ENCODE data around the gene PEX5L.

The PEX5L gene

DNA sequence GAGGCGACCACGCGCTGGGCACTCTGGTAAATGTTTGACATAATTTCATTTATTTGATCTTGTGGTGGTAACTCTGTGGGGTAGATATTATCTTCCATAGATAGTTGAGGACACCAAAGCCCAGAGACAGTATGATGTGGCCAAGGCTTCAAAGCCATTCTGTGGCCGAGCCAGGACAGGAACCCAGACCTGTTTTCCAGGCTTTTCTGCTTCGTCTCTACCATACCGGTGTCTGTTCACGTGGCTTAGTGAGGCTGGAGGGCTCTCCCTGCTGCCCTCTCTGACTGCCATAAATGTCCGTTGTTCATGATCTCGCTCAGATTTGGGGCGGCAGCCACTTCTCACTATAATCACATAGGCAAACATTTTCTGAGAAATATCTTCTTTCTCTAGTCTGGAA, 134.7 kb downstream of the PEX5L start:
- Histone ChIP-seq H2BK120ac (ENCODE audit: insufficient read depth, low read length, poor library complexity) (no peak overlapping the region), H3K27ac (ENCODE audit: low read depth, low read length) (no peak overlapping the region), H3K4me3 (ENCODE audit: low read depth, low read length) (no peak overlapping the region), H3K79me2 (ENCODE audit: control insufficient read depth, insufficient read depth, low read length, poor library complexity) (no peaks in the 10 kb centered on the region), H4K91ac (ENCODE audit: low read depth, low read length) (no peak overlapping the region), H3K4ac (ENCODE audit: low read depth, low read length) (no peak overlapping the region), H3K27me3 (ENCODE audit: insufficient read depth, low read length) (no peaks in the 10 kb centered on the region), H3K9me3 (ENCODE audit: insufficient read depth, low read depth, low read length) (no peaks in the 10 kb centered on the region), H2BK5ac (ENCODE audit: low read depth, low read length, poor library complexity) (no peak overlapping the region), H2AFZ (ENCODE audit: insufficient read depth, low read length, poor library complexity) (no peak overlapping the region), H4K8ac (ENCODE audit: low read depth, low read length) (no peak overlapping the region), H3K23ac (ENCODE audit: low read length) (no peak overlapping the region), H2BK12ac (ENCODE audit: low read length) (no peak overlapping the region), H3K4me1 (ENCODE audit: control insufficient read depth in 1 of 2, insufficient read depth in 2 of 2, low read length in 2 of 2) (no peaks in the 10 kb centered on the region), H3K36me3 (ENCODE audit: control insufficient read depth in 1 of 2, insufficient read depth in 2 of 2, low read length in 2 of 2) (no peaks in the 10 kb centered on the region), H2AK5ac (ENCODE audit: low read length) (no peak overlapping the region), H3K18ac (ENCODE audit: low read length) (no peak overlapping the region), H3K4me2 (ENCODE audit: low read length) (no peak overlapping the region), H4K12ac (ENCODE audit: low read depth, low read length) (no peak overlapping the region), H3K79me1 (ENCODE audit: low read length) (no peaks in the 10 kb centered on the region), H3K14ac (ENCODE audit: low read length) (no peak overlapping the region), H3K9ac (ENCODE audit: low read length) (no peak overlapping the region)
- peak in 1 of 2 donors; percentile 10 for DNase-seq
- WGBS (ENCODE audit: extremely low coverage, insufficient coverage, insufficient read length): no CpG with 5 or more reads among the region's 10 CpGs

DNA sequence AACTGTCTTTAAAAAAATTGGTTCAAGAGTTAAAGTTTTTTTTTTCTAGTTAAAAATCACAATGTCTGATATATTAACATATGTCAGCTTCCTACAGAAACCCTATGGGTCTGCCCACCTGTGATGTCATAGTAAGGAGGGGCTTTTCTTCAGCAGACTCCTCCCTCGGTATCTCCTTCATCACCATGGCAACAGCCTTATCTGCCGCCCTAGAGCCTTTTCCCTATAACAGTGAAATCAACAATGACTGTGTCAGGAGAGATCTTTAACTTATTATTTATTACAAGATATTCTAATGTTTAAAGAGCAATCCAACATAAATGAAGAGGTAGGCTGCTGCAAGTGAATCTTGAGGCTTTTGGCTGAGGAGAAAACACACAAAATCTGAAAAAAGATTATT, 138.7 kb downstream of the PEX5L start:
- Histone ChIP-seq H2BK120ac (ENCODE audit: insufficient read depth, low read length, poor library complexity) (no peak overlapping the region), H3K9ac (ENCODE audit: low read length) (no peak overlapping the region), H3K9me3 (ENCODE audit: insufficient read depth, low read depth, low read length) (no peaks in the 10 kb centered on the region), H3K27me3 (ENCODE audit: insufficient read depth, low read length) (no peaks in the 10 kb centered on the region), H3K4me2 (ENCODE audit: low read length) (no peak overlapping the region), H2BK5ac (ENCODE audit: low read depth, low read length, poor library complexity) (no peak overlapping the region), H3K23ac (ENCODE audit: low read length) (no peak overlapping the region), H2AFZ (ENCODE audit: insufficient read depth, low read length, poor library complexity) (no peak overlapping the region), H4K8ac (ENCODE audit: low read depth, low read length) (no peak overlapping the region), H3K36me3 (ENCODE audit: control insufficient read depth in 1 of 2, insufficient read depth in 2 of 2, low read length in 2 of 2) (no peaks in the 10 kb centered on the region), H3K4me1 (ENCODE audit: control insufficient read depth in 1 of 2, insufficient read depth in 2 of 2, low read length in 2 of 2) (no peaks in the 10 kb centered on the region), H3K27ac (ENCODE audit: low read depth, low read length) (no peak overlapping the region), H4K91ac (ENCODE audit: low read depth, low read length) (no peak overlapping the region), H3K4me3 (ENCODE audit: low read depth, low read length) (no peak overlapping the region), H2AK5ac (ENCODE audit: low read length) (no peak overlapping the region), H3K14ac (ENCODE audit: low read length) (no peak overlapping the region), H3K18ac (ENCODE audit: low read length) (no peak overlapping the region), H4K12ac (ENCODE audit: low read depth, low read length) (no peak overlapping the region), H3K79me1 (ENCODE audit: low read length) (no peaks in the 10 kb centered on the region), H3K4ac (ENCODE audit: low read depth, low read length) (no peak overlapping the region), H3K79me2 (ENCODE audit: control insufficient read depth, insufficient read depth, low read length, poor library complexity) (no peaks in the 10 kb centered on the region), H2BK12ac (ENCODE audit: low read length) (no peak overlapping the region)
- DNase-seq: peak; percentile 17 to 37
- WGBS (ENCODE audit: extremely low coverage, insufficient coverage, insufficient read length): no CpG with 5 or more reads among the region's 2 CpGs

- Histone ChIP-seq H3K23ac (ENCODE audit: low read length) (no peak overlapping the region), H3K14ac (ENCODE audit: low read length) (no peak overlapping the region), H2BK120ac (ENCODE audit: insufficient read depth, low read length, poor library complexity) (no peak overlapping the region), H2BK12ac (ENCODE audit: low read length) (no peak overlapping the region), H3K9me3 (ENCODE audit: insufficient read depth, low read depth, low read length) (no peaks in the 10 kb centered on the region), H3K4me2 (ENCODE audit: low read length) (no peak overlapping the region), H3K27ac (ENCODE audit: low read depth, low read length) (no peak overlapping the region), H3K4ac (ENCODE audit: low read depth, low read length) (no peak overlapping the region), H3K79me2 (ENCODE audit: control insufficient read depth, insufficient read depth, low read length, poor library complexity) (no peaks in the 10 kb centered on the region), H3K36me3 (ENCODE audit: control insufficient read depth in 1 of 2, insufficient read depth in 2 of 2, low read length in 2 of 2) (no peaks in the 10 kb centered on the region), H2AK5ac (ENCODE audit: low read length) (no peak overlapping the region), H4K91ac (ENCODE audit: low read depth, low read length) (no peak overlapping the region), H3K79me1 (ENCODE audit: low read length) (no peaks in the 10 kb centered on the region), H3K4me3 (ENCODE audit: low read depth, low read length) (no peak overlapping the region), H3K27me3 (ENCODE audit: insufficient read depth, low read length) (no peaks in the 10 kb centered on the region), H2BK5ac (ENCODE audit: low read depth, low read length, poor library complexity) (no peak overlapping the region), H3K9ac (ENCODE audit: low read length) (no peak overlapping the region), H4K8ac (ENCODE audit: low read depth, low read length) (no peak overlapping the region), H2AFZ (ENCODE audit: insufficient read depth, low read length, poor library complexity) (no peak overlapping the region), H3K4me1 (ENCODE audit: control insufficient read depth in 1 of 2, insufficient read depth in 2 of 2, low read length in 2 of 2) (no peaks in the 10 kb centered on the region), H3K18ac (ENCODE audit: low read length) (no peak overlapping the region), H4K12ac (ENCODE audit: low read depth, low read length) (no peak overlapping the region)
- WGBS (ENCODE audit: extremely low coverage, insufficient coverage, insufficient read length): no CpG with 5 or more reads among the region's 4 CpGs
- no peak for DNase-seq
Measured at GRCh38 chr3:179897231-179897630, 139.5 kb downstream of the PEX5L start.

DNA sequence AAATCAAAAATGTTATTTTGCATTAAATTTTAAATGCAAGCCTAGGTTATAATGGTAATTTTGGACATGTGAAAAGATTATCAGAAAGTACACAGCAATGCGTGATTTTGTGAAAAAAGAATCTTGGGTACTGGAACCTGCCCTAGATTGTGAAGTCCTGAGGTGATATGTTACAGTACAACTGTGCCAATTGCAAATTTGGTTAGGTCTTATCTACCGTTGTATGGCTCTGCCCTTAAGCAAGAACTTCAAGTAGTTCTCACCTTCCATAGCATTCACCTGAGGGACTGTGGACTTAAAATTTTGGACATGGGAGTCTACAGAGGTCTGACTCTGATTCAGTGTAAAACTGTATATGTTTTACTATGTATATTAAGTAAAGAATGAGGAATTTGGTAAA, 140.2 kb downstream of the PEX5L start:
- Histone ChIP-seq H2BK5ac (ENCODE audit: low read depth, low read length, poor library complexity) (no peak overlapping the region), H4K12ac (ENCODE audit: low read depth, low read length) (no peak overlapping the region), H2AK5ac (ENCODE audit: low read length) (no peak overlapping the region), H3K9ac (ENCODE audit: low read length) (no peak overlapping the region), H3K9me3 (ENCODE audit: insufficient read depth, low read depth, low read length) (no peaks in the 10 kb centered on the region), H3K4ac (ENCODE audit: low read depth, low read length) (no peak overlapping the region), H2AFZ (ENCODE audit: insufficient read depth, low read length, poor library complexity) (no peak overlapping the region), H3K23ac (ENCODE audit: low read length) (no peak overlapping the region), H4K91ac (ENCODE audit: low read depth, low read length) (no peak overlapping the region), H3K27me3 (ENCODE audit: insufficient read depth, low read length) (no peaks in the 10 kb centered on the region), H3K4me3 (ENCODE audit: low read depth, low read length) (no peak overlapping the region), H3K4me1 (ENCODE audit: control insufficient read depth in 1 of 2, insufficient read depth in 2 of 2, low read length in 2 of 2) (no peaks in the 10 kb centered on the region), H3K27ac (ENCODE audit: low read depth, low read length) (no peak overlapping the region), H4K8ac (ENCODE audit: low read depth, low read length) (no peak overlapping the region), H2BK12ac (ENCODE audit: low read length) (no peak overlapping the region), H3K14ac (ENCODE audit: low read length) (no peak overlapping the region), H3K79me1 (ENCODE audit: low read length) (no peaks in the 10 kb centered on the region), H3K18ac (ENCODE audit: low read length) (no peak overlapping the region), H3K36me3 (ENCODE audit: control insufficient read depth in 1 of 2, insufficient read depth in 2 of 2, low read length in 2 of 2) (no peaks in the 10 kb centered on the region), H2BK120ac (ENCODE audit: insufficient read depth, low read length, poor library complexity) (no peak overlapping the region), H3K79me2 (ENCODE audit: control insufficient read depth, insufficient read depth, low read length, poor library complexity) (no peaks in the 10 kb centered on the region), H3K4me2 (ENCODE audit: low read length) (no peak overlapping the region)
- WGBS (ENCODE audit: extremely low coverage, insufficient coverage, insufficient read length): no CpG with 5 or more reads among the region's 2 CpGs
- no peak for DNase-seq

DNA sequence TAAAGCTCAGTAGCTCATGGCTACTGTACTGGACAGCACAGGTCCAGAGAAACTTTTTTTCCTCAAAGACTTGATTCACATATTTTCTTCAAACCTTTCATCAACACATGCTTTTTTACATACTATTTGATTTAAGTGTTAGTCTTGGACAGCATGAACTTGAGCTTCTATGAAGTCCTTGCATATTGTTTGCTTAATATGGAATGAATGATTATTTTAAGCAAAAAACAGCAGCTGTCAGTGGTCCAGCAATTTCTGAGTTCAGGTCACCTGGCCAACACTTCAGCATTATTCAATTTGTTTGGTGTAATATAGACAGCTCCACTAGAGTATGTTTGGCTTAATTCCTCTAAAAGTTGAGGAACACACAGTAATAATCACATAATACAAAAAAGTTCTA, 141.4 kb downstream of the PEX5L start:
- no peak overlapping the region for H4K12ac ChIP-seq (ENCODE audit: low read depth, low read length)
- no peak overlapping the region for H3K4me2 ChIP-seq (ENCODE audit: low read length)
- H2AFZ ChIP-seq (ENCODE audit: insufficient read depth, low read length, poor library complexity): no peak overlapping the region
- no peak overlapping the region for H3K27ac ChIP-seq (ENCODE audit: low read depth, low read length)
- H3K4me1 ChIP-seq (ENCODE audit: control insufficient read depth in 1 of 2, insufficient read depth in 2 of 2, low read length in 2 of 2): no peaks in the 10 kb centered on the region
- H2BK12ac ChIP-seq (ENCODE audit: low read length): no peak overlapping the region
- H3K79me1 ChIP-seq (ENCODE audit: low read length): no peaks in the 10 kb centered on the region
- no peak overlapping the region for H3K18ac ChIP-seq (ENCODE audit: low read length)
- no peak overlapping the region for H4K8ac ChIP-seq (ENCODE audit: low read depth, low read length)
- no peak overlapping the region for H3K4me3 ChIP-seq (ENCODE audit: low read depth, low read length)
- no peak overlapping the region for H3K9ac ChIP-seq (ENCODE audit: low read length)
- H4K91ac ChIP-seq (ENCODE audit: low read depth, low read length): no peak overlapping the region
- no peak overlapping the region for H2BK5ac ChIP-seq (ENCODE audit: low read depth, low read length, poor library complexity)
- H3K79me2 ChIP-seq (ENCODE audit: control insufficient read depth, insufficient read depth, low read length, poor library complexity): no peaks in the 10 kb centered on the region
- no peak for DNase-seq
- no peak overlapping the region for H2BK120ac ChIP-seq (ENCODE audit: insufficient read depth, low read length, poor library complexity)
- no peaks in the 10 kb centered on the region for H3K9me3 ChIP-seq (ENCODE audit: insufficient read depth, low read depth, low read length)
- H2AK5ac ChIP-seq (ENCODE audit: low read length): no peak overlapping the region
- H3K4ac ChIP-seq (ENCODE audit: low read depth, low read length): no peak overlapping the region
- no peak overlapping the region for H3K14ac ChIP-seq (ENCODE audit: low read length)
- H3K36me3 ChIP-seq (ENCODE audit: control insufficient read depth in 1 of 2, insufficient read depth in 2 of 2, low read length in 2 of 2): no peaks in the 10 kb centered on the region
- H3K23ac ChIP-seq (ENCODE audit: low read length): no peak overlapping the region
- no peaks in the 10 kb centered on the region for H3K27me3 ChIP-seq (ENCODE audit: insufficient read depth, low read length)

Measured in trophoblast cell (in vitro differentiated cells and primary cell).